ENCODE data around the gene RNF212. TPM values are rescaled to one million over a fixed set of nuclear protein-coding genes. Genes with fewer than 3 reads are reported as not detected.

RNF212 gene
- total RNA-seq, 1 donor from 2014 or later: under 0.01 TPM

DNA sequence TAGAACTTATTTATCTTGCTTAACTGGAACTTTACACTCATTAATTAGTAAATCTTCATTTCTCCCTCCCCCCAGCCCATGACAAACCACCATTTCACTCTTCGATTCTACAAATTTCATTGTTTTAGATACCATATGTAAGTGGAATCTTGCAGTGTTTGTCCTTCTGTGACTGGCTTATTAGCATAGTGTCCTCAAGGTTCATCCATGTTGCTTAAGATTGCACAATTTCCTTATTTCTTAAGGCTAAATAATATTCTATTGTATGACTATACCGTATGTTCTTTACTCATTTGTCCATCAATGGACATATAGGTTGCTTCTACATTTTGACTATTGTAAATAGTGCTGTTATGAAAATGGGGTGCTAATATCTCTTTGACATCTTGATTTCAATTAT, 24.5 kb upstream of the RNF212 start:
- Histone ChIP-seq H3K36me3 (ENCODE audit: control insufficient read depth, insufficient read depth, low read length) (no peaks in the 10 kb centered on the region), H3K4me3 (ENCODE audit: low read depth, low read length) (no peak overlapping the region), H3K27me3 (ENCODE audit: control insufficient read depth, insufficient read depth, low read length) (peaks cover 4% of the 10 kb centered on the region)
- no peak for TF ChIP-seq CTCF (IDR thresholded peaks at IDR 0.05; ENCODE audit: insufficient read depth, low read length, severe bottlenecking)
- no peak for DNase-seq (ENCODE audit: low read depth)
- FAIRE-seq: no peak

DNA sequence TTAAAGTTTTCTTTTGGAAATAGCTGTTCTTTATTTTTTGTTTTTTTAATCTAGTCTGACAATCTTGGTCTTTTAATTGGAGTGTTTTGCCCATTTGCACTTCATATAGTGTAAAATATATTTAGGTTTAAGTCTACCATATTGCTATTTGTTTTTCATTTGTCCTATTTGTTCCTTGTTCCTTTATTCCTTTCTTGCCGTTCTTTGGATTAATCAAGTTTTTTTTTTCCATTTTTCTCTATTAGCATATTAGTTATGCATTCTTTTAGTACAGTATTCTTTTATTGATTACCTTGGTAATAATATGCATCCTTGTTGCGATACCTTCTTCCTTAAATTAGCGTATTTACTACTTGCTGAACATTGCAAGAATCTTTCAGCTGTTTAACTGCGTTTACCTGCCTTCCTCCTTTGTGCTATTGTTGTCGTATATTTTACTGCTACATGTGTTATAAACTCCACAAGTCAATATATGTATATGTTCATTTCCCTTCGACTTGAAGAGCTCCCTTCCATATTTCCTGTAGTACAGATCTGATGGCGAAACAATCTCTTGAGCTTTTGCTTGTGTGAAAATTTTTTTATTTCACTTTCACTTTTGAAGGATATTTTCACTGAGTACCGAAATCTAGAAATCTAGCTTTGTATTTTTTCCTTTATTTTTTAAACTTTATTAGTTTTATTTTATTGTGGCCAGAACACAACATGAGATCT, 23.9 kb upstream of the RNF212 start:
- TF ChIP-seq CTCF (IDR thresholded peaks at IDR 0.05; ENCODE audit: insufficient read depth, low read length, severe bottlenecking): no peak
- peaks cover 2% of the 10 kb centered on the region for H3K27me3 ChIP-seq (ENCODE audit: control insufficient read depth, insufficient read depth, low read length)
- no peak for DNase-seq (ENCODE audit: low read depth)
- H3K36me3 ChIP-seq (ENCODE audit: control insufficient read depth, insufficient read depth, low read length): no peaks in the 10 kb centered on the region
- FAIRE-seq: no peak
- no peak overlapping the region for H3K4me3 ChIP-seq (ENCODE audit: low read depth, low read length)

DNA sequence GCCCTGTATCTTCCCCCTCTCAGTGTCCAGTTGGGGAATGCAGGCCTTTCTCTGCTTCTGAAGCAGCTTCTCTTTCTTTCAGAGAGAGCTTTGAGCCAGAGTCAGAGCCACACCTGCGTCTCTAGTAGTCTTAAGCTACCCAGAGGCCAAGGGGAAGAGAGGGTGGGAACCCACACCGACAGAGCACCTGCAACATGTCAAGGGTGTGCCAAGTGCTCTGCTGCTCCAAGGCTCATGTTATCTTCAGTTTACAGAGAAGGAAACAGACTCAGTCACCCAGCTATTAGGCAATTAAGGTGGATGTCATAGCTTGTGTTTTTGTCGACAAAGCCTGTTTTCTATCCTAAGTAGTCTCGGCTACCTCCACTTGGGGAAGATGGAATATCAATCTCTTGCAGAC, 22.7 kb upstream of the RNF212 start:
- FAIRE-seq (no peak), DNase-seq (ENCODE audit: low read depth) (no peak)

DNA sequence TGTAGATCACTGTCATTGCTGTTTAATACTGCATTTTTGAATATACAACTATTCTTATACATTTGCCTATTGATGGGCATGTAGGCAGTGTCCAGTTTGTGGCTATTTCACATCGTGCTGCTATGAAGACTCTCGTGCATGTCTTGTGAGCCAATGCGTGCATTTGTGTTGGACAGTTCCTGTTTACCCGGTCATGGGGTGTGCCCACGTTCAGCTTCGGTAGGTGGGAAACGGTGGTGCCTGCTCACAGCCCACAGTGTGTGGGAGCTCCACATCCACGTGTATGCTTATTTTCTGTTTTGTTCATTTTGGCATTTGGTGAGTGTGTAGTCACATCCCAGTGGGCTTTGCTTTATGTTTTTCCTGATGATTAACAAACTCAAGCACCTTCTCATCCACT, 19.7 kb upstream of the RNF212 start:
- DNase-seq (ENCODE audit: low read depth) (no peak), FAIRE-seq (no peak)
- H3K27me3 ChIP-seq (ENCODE audit: control insufficient read depth, insufficient read depth, low read length): peaks cover 2% of the 10 kb centered on the region
- H3K36me3 ChIP-seq (ENCODE audit: control insufficient read depth, insufficient read depth, low read length): no peaks in the 10 kb centered on the region
- TF ChIP-seq CTCF (IDR thresholded peaks at IDR 0.05; ENCODE audit: insufficient read depth, low read length, severe bottlenecking): no peak
- H3K4me3 ChIP-seq (ENCODE audit: low read depth, low read length): no peak overlapping the region

More for the DNA sequence above, 22.7 kb upstream of the RNF212 start:
- Histone ChIP-seq H3K36me3 (ENCODE audit: control insufficient read depth, insufficient read depth, low read length) (no peaks in the 10 kb centered on the region), H3K4me3 (ENCODE audit: low read depth, low read length) (no peak overlapping the region), H3K27me3 (ENCODE audit: control insufficient read depth, insufficient read depth, low read length) (peaks cover 2% of the 10 kb centered on the region)
- TF ChIP-seq CTCF (IDR thresholded peaks at IDR 0.05; ENCODE audit: insufficient read depth, low read length, severe bottlenecking): no peak

DNA sequence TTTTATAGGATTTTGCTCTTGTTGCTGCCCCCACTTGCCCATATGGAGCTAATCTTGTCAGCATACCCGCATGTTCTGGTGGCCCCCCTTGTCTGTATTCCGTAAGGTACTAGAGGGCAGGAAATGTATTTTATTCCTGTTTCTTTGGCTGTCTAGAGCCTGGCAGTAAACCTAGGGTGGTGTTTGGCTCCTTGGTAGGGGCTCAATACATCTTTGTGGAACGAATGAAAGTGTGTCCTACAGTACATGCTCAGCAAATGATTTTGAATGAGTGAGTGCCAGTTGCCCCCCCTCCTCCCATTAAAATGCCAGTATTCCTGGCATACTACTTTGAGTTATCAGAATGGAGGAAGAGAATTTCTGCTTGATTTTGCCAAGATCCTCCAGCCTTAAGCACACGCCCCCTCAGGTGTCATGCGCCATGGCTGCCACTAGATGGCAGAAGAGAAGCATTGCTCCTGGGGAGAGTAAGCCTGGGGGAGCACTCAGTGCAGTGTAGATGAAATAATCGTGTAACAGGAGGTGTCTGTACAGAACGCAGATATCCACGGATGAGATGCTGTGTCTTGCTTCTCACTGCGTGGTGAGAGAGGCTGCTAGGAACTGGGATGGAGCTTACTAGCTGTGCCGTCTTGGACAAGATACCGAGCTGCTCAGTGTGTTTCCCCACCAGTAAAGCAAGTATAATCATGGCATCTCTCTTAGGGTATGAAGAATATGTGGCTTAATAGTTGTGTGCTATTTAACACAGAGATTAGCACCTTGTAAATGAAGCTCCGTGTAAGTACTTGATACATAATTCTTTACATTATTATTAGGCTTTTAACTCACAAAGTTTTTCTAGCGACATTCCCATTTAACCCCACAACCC, 17.2 kb upstream of the RNF212 start:
- TF ChIP-seq CTCF (IDR thresholded peaks at IDR 0.05; ENCODE audit: insufficient read depth, low read length, severe bottlenecking): peak; percentile 93

More for the DNA sequence above, 17.2 kb upstream of the RNF212 start:
- FAIRE-seq (no peak), DNase-seq (ENCODE audit: low read depth) (peak; percentile 68)
- H3K4me3 ChIP-seq (ENCODE audit: low read depth, low read length): no peak overlapping the region
- no peaks in the 10 kb centered on the region for H3K36me3 ChIP-seq (ENCODE audit: control insufficient read depth, insufficient read depth, low read length)
- peaks cover 4% of the 10 kb centered on the region for H3K27me3 ChIP-seq (ENCODE audit: control insufficient read depth, insufficient read depth, low read length)

All from bronchial epithelial cell (primary cell).